RWPE2 (cell line): ENCODE data around the gene KLF5.

Experiments
- ATAC-seq: fragments of 200-7000 bp; cut with Tn5 transposase; 3 replicates; pipeline ENCODE4 v1.9.1; 2021; ENCODE audit warnings: low read depth
- DNase-seq: peaks from one replicate; pipeline ENCODE4 v3.0.0-alpha.2; 2020; ENCODE audit warnings: low spot score
- H3K27ac ChIP-seq: fragments of 450-650 bp; 2 replicates; pipeline ENCODE4 v1.5.1; 2017; ENCODE audit warnings: mild to moderate bottlenecking; ENCODE audit not compliant: poor library complexity, severe bottlenecking
- H3K27me3 ChIP-seq: fragments of 250-450 bp; sonication (Bioruptor Pico); 2 replicates; pipeline ENCODE4 v1.5.1; 2021; ENCODE audit warnings: mild to moderate bottlenecking, moderate library complexity; ENCODE audit not compliant: insufficient read depth, poor library complexity, severe bottlenecking
- H3K36me3 ChIP-seq: fragments of 250-450 bp; sonication (Bioruptor Pico); 2 replicates; pipeline ENCODE4 v1.5.1; 2020; ENCODE audit warnings: low read depth, mild to moderate bottlenecking, moderate library complexity
- H3K4me1 ChIP-seq: fragments of 250-450 bp; sonication (Bioruptor Pico); 2 replicates; pipeline ENCODE4 v1.5.1; 2021; ENCODE audit warnings: mild to moderate bottlenecking, moderate library complexity; ENCODE audit not compliant: insufficient read depth, poor library complexity, severe bottlenecking
- H3K4me3 ChIP-seq: fragments of 250-450 bp; sonication (Bioruptor Pico); 2 replicates; pipeline ENCODE4 v1.5.1; 2021; ENCODE audit warnings: mild to moderate bottlenecking, moderate library complexity; ENCODE audit not compliant: severe bottlenecking
- H3K9me3 ChIP-seq: fragments of 250-450 bp; sonication (Bioruptor Pico); 2 replicates; pipeline ENCODE4 v1.5.1; 2021; ENCODE audit warnings: mild to moderate bottlenecking, moderate library complexity; ENCODE audit not compliant: severe bottlenecking
- TF ChIP-seq, protein P1 (sequence below): fragments of 450-650 bp; IDR thresholded peaks from one replicate; pipeline ENCODE4 v1.5.1; 2017; ENCODE audit warnings: mild to moderate bottlenecking, moderate library complexity; ENCODE audit not compliant: poor library complexity, severe bottlenecking

The KLF5 gene

DNA sequence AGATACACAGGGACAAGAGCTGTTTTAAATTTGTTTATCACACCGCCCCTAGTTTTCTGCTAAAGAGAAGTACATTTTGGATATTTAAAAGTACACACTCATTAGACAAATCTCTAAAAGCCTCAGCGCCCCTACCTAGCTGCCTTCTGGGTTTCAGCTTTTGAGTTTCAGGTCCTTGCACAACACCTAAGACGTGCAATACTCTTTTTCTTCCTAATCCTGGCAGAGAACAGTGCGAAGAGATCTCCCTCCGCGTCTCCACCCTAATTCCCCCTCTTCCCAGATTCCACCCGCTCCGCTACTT lies 421 bp upstream of the KLF5 start:
- H3K36me3 ChIP-seq = peaks cover 36% of the 10 kb centered on the region
- H3K9me3 ChIP-seq = no peaks in the 10 kb centered on the region
- H3K27ac ChIP-seq = peak overlapping the region; percentile 92
- H3K4me1 ChIP-seq = peaks cover 28% of the 10 kb centered on the region
- peak overlapping the region; percentile 35 for H3K4me3 ChIP-seq
- DNase-seq = no peak
- H3K27me3 ChIP-seq = no peaks in the 10 kb centered on the region
- TF ChIP-seq, protein P1, sequence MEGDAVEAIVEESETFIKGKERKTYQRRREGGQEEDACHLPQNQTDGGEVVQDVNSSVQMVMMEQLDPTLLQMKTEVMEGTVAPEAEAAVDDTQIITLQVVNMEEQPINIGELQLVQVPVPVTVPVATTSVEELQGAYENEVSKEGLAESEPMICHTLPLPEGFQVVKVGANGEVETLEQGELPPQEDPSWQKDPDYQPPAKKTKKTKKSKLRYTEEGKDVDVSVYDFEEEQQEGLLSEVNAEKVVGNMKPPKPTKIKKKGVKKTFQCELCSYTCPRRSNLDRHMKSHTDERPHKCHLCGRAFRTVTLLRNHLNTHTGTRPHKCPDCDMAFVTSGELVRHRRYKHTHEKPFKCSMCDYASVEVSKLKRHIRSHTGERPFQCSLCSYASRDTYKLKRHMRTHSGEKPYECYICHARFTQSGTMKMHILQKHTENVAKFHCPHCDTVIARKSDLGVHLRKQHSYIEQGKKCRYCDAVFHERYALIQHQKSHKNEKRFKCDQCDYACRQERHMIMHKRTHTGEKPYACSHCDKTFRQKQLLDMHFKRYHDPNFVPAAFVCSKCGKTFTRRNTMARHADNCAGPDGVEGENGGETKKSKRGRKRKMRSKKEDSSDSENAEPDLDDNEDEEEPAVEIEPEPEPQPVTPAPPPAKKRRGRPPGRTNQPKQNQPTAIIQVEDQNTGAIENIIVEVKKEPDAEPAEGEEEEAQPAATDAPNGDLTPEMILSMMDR = no peak
- ATAC-seq = no peak

DNA sequence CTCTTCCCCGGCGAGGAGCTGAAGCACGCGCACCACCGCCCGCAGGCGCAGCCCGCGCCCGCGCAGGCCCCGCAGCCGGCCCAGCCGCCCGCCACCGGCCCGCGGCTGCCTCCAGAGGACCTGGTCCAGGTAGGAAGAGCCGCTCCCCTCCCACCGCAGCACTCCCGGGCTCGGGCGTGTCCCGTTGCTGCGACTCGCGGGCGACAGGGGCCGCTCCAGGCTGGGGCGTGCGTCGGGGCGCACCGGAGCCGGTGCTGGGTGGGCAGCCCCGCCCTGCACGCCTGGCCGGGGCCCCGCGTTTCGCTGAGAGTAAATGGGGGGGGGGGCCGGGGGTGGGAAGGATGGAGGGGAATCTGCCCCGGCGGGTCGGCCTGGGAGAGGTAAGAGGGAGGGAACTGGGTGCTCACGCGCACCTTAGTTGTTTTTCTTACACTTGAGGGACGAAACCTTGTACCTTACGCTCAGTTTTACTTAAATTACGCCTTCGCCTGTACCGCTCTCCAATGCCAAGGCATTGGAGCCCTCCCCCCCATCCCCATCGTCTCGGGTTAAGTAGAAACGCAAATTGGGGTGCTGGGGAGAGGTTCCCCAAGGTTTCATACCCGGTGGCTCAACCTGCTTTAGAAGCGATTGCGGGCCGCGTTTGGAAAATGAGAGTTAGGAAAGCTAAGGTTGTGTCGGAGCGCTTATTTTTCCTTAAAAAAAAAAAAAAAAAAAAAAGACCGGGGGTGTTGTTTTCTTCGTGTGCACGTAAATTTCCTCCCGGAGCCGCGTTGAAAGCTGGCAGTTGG lies 850 bp downstream of the KLF5 start:
- H3K36me3 ChIP-seq = peaks cover 49% of the 10 kb centered on the region
- no peaks in the 10 kb centered on the region for H3K27me3 ChIP-seq
- ATAC-seq = no peak
- H3K4me1 ChIP-seq = peaks cover 36% of the 10 kb centered on the region
- no peaks in the 10 kb centered on the region for H3K9me3 ChIP-seq
- peak overlapping the region; percentile 92 for H3K27ac ChIP-seq
- TF ChIP-seq, protein P1 = no peak
- DNase-seq = no peak
- peak overlapping the region; percentile 71 for H3K4me3 ChIP-seq

DNA sequence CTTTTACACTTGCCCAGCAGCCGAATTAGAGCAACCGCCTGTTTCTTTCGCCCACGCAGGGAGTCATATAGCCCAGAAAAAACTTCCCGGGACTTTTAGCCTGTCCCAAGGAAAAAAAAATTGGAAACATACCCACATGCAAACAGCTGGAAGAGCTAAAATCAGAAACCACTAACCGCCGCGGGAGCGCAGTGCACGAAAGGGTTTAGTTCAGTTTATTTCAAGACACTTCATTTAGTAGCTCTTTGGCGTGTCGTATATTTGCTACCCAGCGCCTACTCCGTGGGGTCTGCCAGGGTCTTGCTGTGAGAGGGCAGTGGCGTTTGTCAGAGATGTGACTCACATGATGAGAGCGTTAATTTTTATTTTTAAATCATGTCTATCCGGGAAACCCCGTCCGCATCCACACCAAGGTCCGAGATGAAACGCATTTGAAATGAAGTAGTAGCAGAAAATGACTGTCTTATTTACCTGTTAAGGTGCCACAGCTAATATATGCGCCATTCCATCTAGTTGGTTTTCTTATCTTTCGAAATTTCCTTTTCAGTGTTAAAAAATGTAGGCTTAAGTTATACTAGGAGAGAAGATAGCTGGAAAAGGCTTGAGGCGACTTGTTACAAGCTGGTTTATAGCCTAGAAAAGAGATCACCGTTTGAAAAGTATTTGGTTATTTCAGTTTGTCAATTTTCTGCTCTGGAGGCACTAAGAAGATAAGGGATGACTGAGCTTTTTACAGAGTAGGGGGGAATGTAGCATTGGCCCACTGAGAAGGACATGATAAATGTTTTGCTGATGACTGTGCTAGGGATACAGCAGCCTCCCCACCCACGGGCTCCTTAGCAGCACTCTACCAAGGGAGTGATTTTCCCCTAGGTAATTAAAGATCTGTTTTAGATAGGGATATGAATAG lies 1.7 kb downstream of the KLF5 start:
- Histone ChIP-seq H3K27ac (peak overlapping the region; percentile 92), H3K4me3 (peak overlapping the region; percentile 71), H3K4me1 (peaks cover 36% of the 10 kb centered on the region), H3K27me3 (no peaks in the 10 kb centered on the region), H3K9me3 (no peaks in the 10 kb centered on the region), H3K36me3 (peaks cover 57% of the 10 kb centered on the region)
- TF ChIP-seq, protein P1 = no peak
- peak; percentile 15; the same call in 1 of the 3 replicates for ATAC-seq
- no peak for DNase-seq

DNA sequence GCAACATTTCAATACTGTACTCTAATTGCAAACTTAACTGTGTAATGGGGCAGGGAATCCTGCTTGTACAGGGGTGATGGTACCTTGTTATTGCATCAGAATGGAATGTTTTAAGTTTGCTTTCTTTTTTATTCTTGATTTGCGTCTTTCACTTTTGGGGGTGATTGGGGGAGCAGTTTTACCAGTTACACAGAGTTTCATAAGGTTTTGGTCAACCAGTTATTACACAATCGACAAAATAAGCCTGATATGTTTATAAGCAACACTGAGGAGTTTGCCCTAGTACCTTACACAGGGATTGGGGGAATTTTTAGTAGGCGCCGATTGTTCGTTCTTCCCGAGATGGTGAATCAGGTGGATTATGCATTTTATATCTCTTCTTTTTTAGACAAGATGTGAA lies 2.7 kb downstream of the KLF5 start:
- H3K27me3 ChIP-seq = no peaks in the 10 kb centered on the region
- H3K4me3 ChIP-seq = peak overlapping the region; percentile 71
- ATAC-seq (no peak), DNase-seq (no peak)
- no peaks in the 10 kb centered on the region for H3K9me3 ChIP-seq
- TF ChIP-seq, protein P1 = no peak
- H3K4me1 ChIP-seq = peaks cover 40% of the 10 kb centered on the region
- peaks cover 67% of the 10 kb centered on the region for H3K36me3 ChIP-seq
- H3K27ac ChIP-seq = peak overlapping the region; percentile 92
